GM12865 (cell line): ENCODE data around the gene CRIM1.
"Not testable (repeated sequence)": the region's sequence is repeated elsewhere in the genome, so short reads cannot be mapped to it uniquely, and the experiment has no call there.

ENCODE experiments used
- DNase-seq: peaks from one replicate; pipeline ENCODE4 v3.0.0; 2010; ENCODE audit warnings: low read depth
- H3K4me3 ChIP-seq: 2 replicates; pipeline ENCODE4 v1.5.1; 2011; ENCODE audit warnings: mild to moderate bottlenecking, low read depth, low read length, control low read depth
- TF ChIP-seq, protein P1 (sequence below): IDR thresholded peaks from 2 replicates; pipeline ENCODE4 v1.5.1; 2011; ENCODE audit warnings: low read length, control low read depth, low read depth, inconsistent platforms; ENCODE audit not compliant: insufficient read depth; ENCODE audit errors: missing control alignments

Gene CRIM1

GRCh38 chr2:36359067-36359466, 3.5 kb downstream of the CRIM1 start:
- TF ChIP-seq, protein P1, sequence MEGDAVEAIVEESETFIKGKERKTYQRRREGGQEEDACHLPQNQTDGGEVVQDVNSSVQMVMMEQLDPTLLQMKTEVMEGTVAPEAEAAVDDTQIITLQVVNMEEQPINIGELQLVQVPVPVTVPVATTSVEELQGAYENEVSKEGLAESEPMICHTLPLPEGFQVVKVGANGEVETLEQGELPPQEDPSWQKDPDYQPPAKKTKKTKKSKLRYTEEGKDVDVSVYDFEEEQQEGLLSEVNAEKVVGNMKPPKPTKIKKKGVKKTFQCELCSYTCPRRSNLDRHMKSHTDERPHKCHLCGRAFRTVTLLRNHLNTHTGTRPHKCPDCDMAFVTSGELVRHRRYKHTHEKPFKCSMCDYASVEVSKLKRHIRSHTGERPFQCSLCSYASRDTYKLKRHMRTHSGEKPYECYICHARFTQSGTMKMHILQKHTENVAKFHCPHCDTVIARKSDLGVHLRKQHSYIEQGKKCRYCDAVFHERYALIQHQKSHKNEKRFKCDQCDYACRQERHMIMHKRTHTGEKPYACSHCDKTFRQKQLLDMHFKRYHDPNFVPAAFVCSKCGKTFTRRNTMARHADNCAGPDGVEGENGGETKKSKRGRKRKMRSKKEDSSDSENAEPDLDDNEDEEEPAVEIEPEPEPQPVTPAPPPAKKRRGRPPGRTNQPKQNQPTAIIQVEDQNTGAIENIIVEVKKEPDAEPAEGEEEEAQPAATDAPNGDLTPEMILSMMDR: no peak
- no peak for DNase-seq
- no peak overlapping the region for H3K4me3 ChIP-seq

- TF ChIP-seq, protein P1: no peak
- DNase-seq: no peak
- H3K4me3 ChIP-seq: no peak overlapping the region
Observed at GRCh38 chr2:36360063-36360462, 4.5 kb downstream of the CRIM1 start.

GRCh38 chr2:36360834-36361233, 5.3 kb downstream of the CRIM1 start:
- TF ChIP-seq, protein P1: no peak
- no peak for DNase-seq
- H3K4me3 ChIP-seq: no peak overlapping the region

DNA sequence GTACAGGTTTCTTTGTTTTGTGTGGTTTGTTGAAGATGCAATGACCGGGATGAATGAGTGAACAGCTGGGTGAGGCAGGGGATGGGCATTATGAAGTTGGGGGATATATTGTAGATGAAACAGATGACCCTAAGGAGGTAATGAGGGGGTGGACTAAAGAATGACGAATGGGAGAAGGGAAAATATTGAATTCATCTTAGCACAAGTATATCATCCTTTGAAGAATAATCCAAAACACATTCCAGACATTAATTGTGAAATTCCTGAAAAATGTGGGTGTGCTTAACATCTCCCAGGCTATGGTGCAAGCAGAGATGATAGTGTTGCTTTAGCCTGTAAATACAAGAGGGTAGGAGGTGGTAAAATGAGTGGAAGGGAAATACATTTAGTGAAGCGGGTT, 5.8 kb downstream of the CRIM1 start:
- TF ChIP-seq, protein P1: no peak
- H3K4me3 ChIP-seq: no peak overlapping the region
- no peak for DNase-seq

- no peak overlapping the region for H3K4me3 ChIP-seq
- TF ChIP-seq, protein P1: no peak
- DNase-seq: no peak
Observed at GRCh38 chr2:36362291-36362690, 6.7 kb downstream of the CRIM1 start.

DNA sequence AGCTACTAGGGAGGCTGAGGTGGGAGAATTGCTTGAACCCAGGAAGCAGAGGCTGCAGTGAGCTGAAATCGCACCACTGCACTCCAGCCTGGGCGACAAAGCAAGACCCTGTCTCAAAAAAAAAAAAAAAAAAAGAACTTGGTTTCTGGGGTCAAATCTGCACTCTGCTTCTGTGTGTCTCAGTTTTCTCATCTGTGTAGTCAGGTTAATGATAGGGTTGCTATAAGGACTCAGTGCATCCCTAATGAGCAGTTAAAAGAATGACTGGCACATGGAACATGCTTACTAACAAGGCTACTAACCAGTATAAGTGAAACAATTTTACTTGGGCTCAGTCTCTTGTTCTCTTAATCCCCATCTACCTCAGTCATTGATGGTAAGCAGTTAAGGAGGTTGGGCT, 7.5 kb downstream of the CRIM1 start:
- H3K4me3 ChIP-seq, DNase-seq: not testable (repeated sequence)

GRCh38 chr2:36366491-36367120, 11.0 kb downstream of the CRIM1 start:
- no peak overlapping the region for H3K4me3 ChIP-seq
- TF ChIP-seq, protein P1: no peak
- DNase-seq: no peak
